Cardiac fibroblast (primary cell): Measurements from ENCODE around the gene TOR1AIP2.

Experiments
- DNase-seq, 2 donors: peaks; one replicate each; pipeline versions ENCODE4 v3.0.0 to v3.0.0-alpha.2; 2010; ENCODE audit warnings: low read depth in 2 of 2
- H3K4me3 ChIP-seq, 2 donors: replicated peaks in 1 of 2; 1 replicate in 1 of 2; 2 replicates in 1 of 2; pipeline ENCODE4 v1.5.1; 2011; ENCODE audit warnings: low read depth in 2 of 2, low read length in 2 of 2, mild to moderate bottlenecking in 2 of 2, moderate library complexity in 1 of 2
- CTCF ChIP-seq: IDR thresholded peaks from one replicate; pipeline ENCODE4 v1.5.1; 2011; ENCODE audit warnings: low read depth, mild to moderate bottlenecking, low read length, inconsistent platforms

Gene TOR1AIP2

DNA sequence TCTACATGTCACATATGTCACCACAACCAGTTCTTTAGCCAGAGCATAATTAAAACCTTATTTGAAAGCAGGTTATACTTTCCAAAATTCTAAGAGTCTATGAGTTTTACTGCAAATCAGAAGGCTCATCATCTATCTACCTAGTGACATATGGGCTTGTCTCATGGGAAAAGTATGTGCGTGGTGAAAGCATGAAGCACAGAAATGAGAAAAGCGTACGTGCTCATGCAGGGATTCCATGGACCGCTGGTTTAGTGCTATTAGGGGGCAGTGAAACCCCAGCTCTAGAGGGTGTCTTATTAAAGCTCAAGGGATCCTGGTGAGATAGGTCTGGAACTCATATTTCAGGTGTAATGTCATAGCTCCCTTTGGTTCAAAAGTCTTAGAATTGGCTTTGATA is 84.3 kb downstream of the TOR1AIP2 start:
- no peak overlapping the region for H3K4me3 ChIP-seq
- DNase-seq, result no peak
- no peak for TF ChIP-seq CTCF
